IMR-90 (cell line): ENCODE results near the gene SIRT5. TPM values are rescaled to one million over a fixed set of nuclear protein-coding genes. Genes with fewer than 3 reads are reported as not detected.

Experiments used
- ATAC-seq: fragments of 200-7000 bp; cut with Tn5 transposase; 2 replicates; pipeline ENCODE4 v1.9.1; 2020; ENCODE audit warnings: low read depth, mild to moderate bottlenecking, moderate library complexity
- BruUV-seq: library from RNA; stranded (reverse); fragments of 400-500 nt; replicated peaks from 2 replicates; lab custom pipeline; 2021; lab: Mats Ljungman, UMichigan
- CTCF ChIA-PET: fragments of 300-600 bp; formaldehyde crosslinking; extraction: SDS; loops from one replicate; lab custom pipeline; 2021; ENCODE audit warnings: antibody characterized with exemption; lab: Yijun Ruan, JAX
- POLR2A ChIA-PET: fragments of 300-600 bp; sonication (Branson Sonifier 250); formaldehyde crosslinking; loops from one replicate; lab custom pipeline; 2022; ENCODE audit warnings: antibody characterized with exemption; ENCODE audit not compliant: unreplicated experiment; lab: Charles Lee
- DNase-seq: peaks from one replicate; pipeline ENCODE4 v3.0.0; 2013
- H2AFZ ChIP-seq: replicated peaks from 2 replicates; pipeline ENCODE3; 2013; ENCODE audit warnings: low read length, mild to moderate bottlenecking; ENCODE audit not compliant: poor library complexity
- H2AK5ac ChIP-seq: 2 replicates; pipeline ENCODE4 v1.6.1; 2013; ENCODE audit warnings: low read depth, low read length, inconsistent platforms
- H2AK9ac ChIP-seq: replicated peaks from 2 replicates; pipeline ENCODE3; 2013; ENCODE audit warnings: mild to moderate bottlenecking, low read depth, low read length, moderate library complexity; ENCODE audit not compliant: poor library complexity
- H2BK120ac ChIP-seq: 2 replicates; pipeline ENCODE4 v1.6.1; 2013; ENCODE audit warnings: low read depth, low read length, inconsistent platforms
- H2BK15ac ChIP-seq: 3 replicates; pipeline ENCODE4 v1.6.1; 2013; ENCODE audit warnings: low read depth, low read length, inconsistent platforms
- H2BK20ac ChIP-seq: 2 replicates; pipeline ENCODE4 v1.6.1; 2013; ENCODE audit warnings: low read depth, mild to moderate bottlenecking, inconsistent platforms, low read length, moderate library complexity
- H2BK5ac ChIP-seq: 2 replicates; pipeline ENCODE4 v1.6.1; 2013; ENCODE audit warnings: mild to moderate bottlenecking, low read depth, low read length, inconsistent platforms; ENCODE audit not compliant: poor library complexity, severe bottlenecking
- H3K14ac ChIP-seq: replicated peaks from 2 replicates; pipeline ENCODE4 v1.6.1; 2013; ENCODE audit warnings: low read depth, low read length, inconsistent platforms
- H3K18ac ChIP-seq: 2 replicates; pipeline ENCODE4 v1.6.1; 2013; ENCODE audit warnings: low read depth, low read length, control low read depth
- H3K23ac ChIP-seq: 2 replicates; pipeline ENCODE4 v1.6.1; 2013; ENCODE audit warnings: low read depth, low read length, inconsistent platforms
- H3K27ac ChIP-seq: 2 replicates; pipeline ENCODE4 v1.5.1; 2013; ENCODE audit warnings: mild to moderate bottlenecking, control low read depth, low read length; ENCODE audit not compliant: insufficient read depth
- H3K27me3 ChIP-seq: 2 replicates; pipeline ENCODE4 v1.6.1; 2013; ENCODE audit warnings: low read length; ENCODE audit not compliant: control insufficient read depth, insufficient read depth
- H3K36me3 ChIP-seq: 2 replicates; pipeline ENCODE4 v1.6.1; 2013; ENCODE audit warnings: low read length, mixed read lengths; ENCODE audit not compliant: control insufficient read depth, insufficient read depth
- H3K4ac ChIP-seq: 2 replicates; pipeline ENCODE4 v1.6.1; 2013; ENCODE audit warnings: low read depth, low read length, inconsistent platforms
- H3K4me1 ChIP-seq: 2 replicates; pipeline ENCODE4 v1.6.1; 2013; ENCODE audit warnings: low read length, mixed read lengths; ENCODE audit not compliant: control insufficient read depth, insufficient read depth
- H3K4me2 ChIP-seq: 2 replicates; pipeline ENCODE4 v1.6.1; 2013; ENCODE audit warnings: low read depth, mild to moderate bottlenecking, control low read depth, low read length, moderate library complexity
- H3K4me3 ChIP-seq: 2 replicates; pipeline ENCODE4 v1.5.1; 2013; ENCODE audit warnings: low read depth, mild to moderate bottlenecking, control low read depth, low read length, moderate library complexity; ENCODE audit not compliant: insufficient read depth
- H3K56ac ChIP-seq: 2 replicates; pipeline ENCODE4 v1.6.1; 2013; ENCODE audit warnings: low read length, inconsistent platforms; ENCODE audit not compliant: insufficient read depth; ENCODE audit errors: extremely low read depth
- H3K79me1 ChIP-seq, 2 experiments: 2 replicates each; pipeline ENCODE4 v1.6.1; 2013; ENCODE audit warnings: low read length in 2 of 2, inconsistent platforms in 1 of 2, low read depth in 1 of 2
- H3K9ac ChIP-seq: 2 replicates; pipeline ENCODE4 v1.6.1; 2013; ENCODE audit warnings: low read depth, low read length, control low read depth
- H3K9me1 ChIP-seq: 2 replicates; pipeline ENCODE4 v1.6.1; 2013; ENCODE audit warnings: low read length, inconsistent platforms; ENCODE audit not compliant: insufficient read depth
- H3K9me3 ChIP-seq: 2 replicates; pipeline ENCODE4 v1.6.1; 2013; ENCODE audit warnings: low read length; ENCODE audit not compliant: control insufficient read depth, insufficient read depth
- H4K20me1 ChIP-seq: 2 replicates; pipeline ENCODE4 v1.6.1; 2013; ENCODE audit warnings: low read length, inconsistent platforms; ENCODE audit not compliant: insufficient read depth
- H4K5ac ChIP-seq: 2 replicates; pipeline ENCODE4 v1.6.1; 2013; ENCODE audit warnings: mild to moderate bottlenecking, low read depth, low read length, control low read depth
- H4K8ac ChIP-seq, 2 experiments: 2 replicates each; pipeline ENCODE4 v1.6.1; 2013; ENCODE audit warnings: low read depth in 2 of 2, low read length in 2 of 2, control low read depth in 1 of 2, inconsistent platforms in 1 of 2
- H4K91ac ChIP-seq: 2 replicates; pipeline ENCODE4 v1.6.1; 2013; ENCODE audit warnings: low read depth, low read length, inconsistent platforms; ENCODE audit not compliant: insufficient read depth
- BHLHE40 ChIP-seq: fragments of 150-350 bp; IDR thresholded peaks from 2 replicates; pipeline ENCODE4 v1.6.1; 2016; ENCODE audit warnings: mild to moderate bottlenecking, low read depth, low read length
- NFE2L2 ChIP-seq: fragments of 150-350 bp; IDR thresholded peaks from 2 replicates; pipeline ENCODE4 v1.6.1; 2016; ENCODE audit warnings: low read depth, mild to moderate bottlenecking, low read length
- SMC3 ChIP-seq: fragments of 150-350 bp; IDR thresholded peaks from 2 replicates; pipeline ENCODE4 v1.6.1; 2016; ENCODE audit warnings: low read depth, mild to moderate bottlenecking, antibody characterized with exemption, low read length, moderate library complexity
- WGBS, 2 experiments: methylation state at CpG; one replicate each; pipeline versions ENCODE4 v1.1.5 to v1.1.7; 2013; ENCODE audit warnings: missing lambda C conversion rate in 2 of 2; ENCODE audit not compliant: insufficient read length in 1 of 2; ENCODE audit errors: extremely low coverage in 2 of 2; 5-methylcytosine and 5-hydroxymethylcytosine counted together
- dilution Hi-C: fragments of 300-500 bp; cut with HindIII; formaldehyde crosslinking; loops from one replicate; pipeline ENCODE4 v1.14.3; 2018; ENCODE audit warnings: low sequenced_read_pairs; ENCODE audit not compliant: unreplicated experiment
- in situ Hi-C: fragments of 300-500 bp; cut with MboI; formaldehyde crosslinking; loops from 3 replicates; pipeline ENCODE4 v1.14.3; 2019; ENCODE audit warnings: low sequenced_read_pairs, inconsistent platforms, mixed read lengths
- intact Hi-C: fragments of 100-400 bp; cut with micrococcal nuclease; formaldehyde crosslinking; loops from 2 replicates; pipeline ENCODE4 v1.10.0; 2022
- polyA plus RNA-seq, 3 experiments: library from polyadenylated mRNA; depleted of rRNA; stranded (reverse); fragments of >200 nt; gene quantifications; 2 replicates each; pipeline ENCODE4 v1.2.3, GENCODE V29; 2012; ENCODE audit warnings: low replicate concordance in 1 of 3
- total RNA-seq: library from RNA; depleted of rRNA; stranded (reverse); fragments of >200 nt; gene quantifications from 2 replicates; pipeline ENCODE4 v1.2.3, GENCODE V29; 2012

Gene SIRT5
- total and polyA plus RNA-seq, 2 of the 4 experiments (the other 2 are of a cell fraction), result 4.7 to 5.2 TPM

DNA sequence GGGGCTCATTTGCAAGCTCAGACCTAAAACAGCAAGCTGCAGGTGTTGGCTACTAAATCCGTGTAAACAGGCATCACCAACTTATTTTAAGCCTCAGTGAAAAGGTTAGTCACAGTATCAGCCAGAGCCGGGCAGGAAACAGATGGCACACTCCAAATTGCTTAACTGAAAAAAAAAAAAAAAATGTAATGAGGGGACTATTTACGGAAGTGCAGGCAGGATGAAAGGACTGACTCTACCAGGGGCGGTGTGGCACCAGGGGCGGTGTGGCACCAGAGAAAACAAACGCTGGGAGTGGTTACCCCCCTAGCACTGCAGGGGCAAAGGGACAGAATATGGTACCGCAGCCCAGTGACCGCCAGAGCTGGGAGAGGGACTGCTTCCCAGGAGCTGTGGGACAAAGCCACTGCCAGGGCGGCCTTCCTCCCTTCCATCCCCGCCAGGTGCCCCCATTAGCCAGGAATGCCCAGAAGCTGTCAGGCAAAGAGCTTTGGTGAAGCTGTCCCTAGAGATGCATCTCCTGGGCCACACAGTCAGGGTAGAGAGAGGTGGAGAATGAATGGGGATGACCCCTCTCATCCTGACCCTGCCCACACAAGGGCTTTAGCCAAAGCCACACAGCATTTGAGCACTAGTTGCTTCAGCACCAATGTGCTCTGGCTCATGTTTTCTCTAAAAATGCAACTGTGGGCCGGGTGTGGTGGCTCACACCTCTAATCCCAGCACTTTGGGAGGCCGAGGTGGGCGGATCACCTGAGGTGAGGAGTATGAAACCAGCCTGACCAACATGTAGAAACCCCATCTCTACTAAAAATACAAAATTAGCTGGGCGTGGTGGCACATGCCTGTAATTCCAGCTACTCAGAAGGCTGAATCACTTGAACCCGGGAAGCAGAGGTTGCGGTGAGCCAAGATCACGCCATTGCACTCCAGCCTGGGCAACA, 47.4 kb upstream of the SIRT5 start:
- Histone ChIP-seq H3K23ac (no peak overlapping the region), H3K9me1 (no peaks in the 10 kb centered on the region), H3K4ac (no peak overlapping the region), H4K20me1 (no peaks in the 10 kb centered on the region), H3K36me3 (no peaks in the 10 kb centered on the region), H3K4me1 (no peaks in the 10 kb centered on the region), H3K79me1 (no peaks in the 10 kb centered on the region), H3K4me2 (no peak overlapping the region), H4K8ac (no peak overlapping the region), H2BK120ac (no peak overlapping the region), H2BK15ac (no peak overlapping the region), H4K91ac (no peak overlapping the region), H3K56ac (no peak overlapping the region), H2AK5ac (no peak overlapping the region), H3K9ac (no peak overlapping the region), H2BK20ac (no peak overlapping the region), H2AFZ (peak overlapping the region; percentile 68), H4K5ac (no peak overlapping the region), H3K9me3 (no peaks in the 10 kb centered on the region), H3K27ac (no peak overlapping the region), H3K14ac (no peak overlapping the region), H3K4me3 (no peak overlapping the region), H3K27me3 (0 out of 2 replicates have a peak, but pooled peaks cover 3% of the 10 kb centered on the region), H3K18ac (no peak overlapping the region), H2AK9ac (no peak overlapping the region), H2BK5ac (no peak overlapping the region)
- ChIA-PET CTCF (interaction anchor here (1.4 kb wide), 1 partner anchor 11 kb away, joined by 4 read pairs; no protein-coding TSS in a partner anchor), POLR2A (no interaction called here)
- DNase-seq (no peak), ATAC-seq (no peak)
- no peak for TF ChIP-seq BHLHE40
- TF ChIP-seq NFE2L2, result no peak
- TF ChIP-seq SMC3, result no peak
- in situ Hi-C loops (loop anchor here (25.0 kb wide), 1 partner anchor 340 kb away; no protein-coding TSS in a partner anchor), intact Hi-C loops (no loop called here), dilution Hi-C loops (no loop called here)
- 84% methylated on average over 6 of the region's 17 CpGs; no CpG with 5 or more reads in 1 of the 2 experiments for WGBS, 2 experiments
- BruUV-seq, result no TSS peak
